A673 (cell line): ENCODE data around the gene SHQ1. TPM values are rescaled to one million over a fixed set of nuclear protein-coding genes. Genes with fewer than 3 reads are reported as not detected.

Experiments used
- BruUV-seq: library from RNA; stranded (reverse); fragments of 400-500 nt; replicated peaks from 2 replicates; lab custom pipeline; 2021; lab: Mats Ljungman, UMichigan
- CTCF ChIA-PET: fragments of 300-600 bp; sonication (Branson Sonifier 250); formaldehyde crosslinking; loops from one replicate; lab custom pipeline; 2022; ENCODE audit warnings: antibody characterized with exemption; lab: Charles Lee
- POLR2A ChIA-PET: fragments of 300-600 bp; sonication (Branson Sonifier 250); formaldehyde crosslinking; loops from one replicate; lab custom pipeline; 2022; ENCODE audit warnings: antibody characterized with exemption; ENCODE audit not compliant: low non-redundant PET; lab: Charles Lee
- DNase-seq: peaks from one replicate; pipeline ENCODE4 v3.0.0-alpha.2; 2015; ENCODE audit warnings: low spot score
- H3K27ac ChIP-seq: fragments of 200-600 bp; sonication (generic); 2 replicates; pipeline ENCODE4 v1.5.1; 2016; ENCODE audit warnings: mixed run types, low read depth, mild to moderate bottlenecking, mixed read lengths, antibody characterized with exemption, low read length; ENCODE audit not compliant: poor library complexity, severe bottlenecking
- H3K27me3 ChIP-seq: fragments of 200-600 bp; sonication (generic); replicated peaks from 2 replicates; pipeline ENCODE4 v1.6.1; 2017; ENCODE audit warnings: mixed run types, low read depth, mild to moderate bottlenecking, mixed read lengths, antibody characterized with exemption, low read length; ENCODE audit not compliant: insufficient read depth, poor library complexity
- H3K36me3 ChIP-seq: fragments of 200-600 bp; sonication (generic); 2 replicates; pipeline ENCODE4 v1.6.1; 2016; ENCODE audit warnings: mixed run types, mild to moderate bottlenecking, mixed read lengths, antibody characterized with exemption, low read length; ENCODE audit not compliant: insufficient read depth, poor library complexity, severe bottlenecking
- H3K4me1 ChIP-seq: fragments of 200-600 bp; sonication (generic); 2 replicates; pipeline ENCODE4 v1.6.1; 2017; ENCODE audit warnings: mixed run types, mild to moderate bottlenecking, mixed read lengths, antibody characterized with exemption, low read length; ENCODE audit not compliant: insufficient read depth, poor library complexity, severe bottlenecking
- H3K4me3 ChIP-seq: fragments of 200-600 bp; sonication (generic); 2 replicates; pipeline ENCODE4 v1.5.1; 2016; ENCODE audit warnings: low read depth, mixed run types, mild to moderate bottlenecking, mixed read lengths, low read length; ENCODE audit not compliant: poor library complexity, severe bottlenecking
- H3K9me3 ChIP-seq: fragments of 200-600 bp; sonication (generic); 2 replicates; pipeline ENCODE4 v1.6.1; 2016; ENCODE audit warnings: mixed run types, low read depth, mild to moderate bottlenecking, mixed read lengths, antibody characterized with exemption, low read length; ENCODE audit not compliant: poor library complexity, severe bottlenecking
- CTCF ChIP-seq: fragments of 300-800, 200-600 bp; sonication (generic); conservative IDR thresholded peaks from 2 replicates; pipeline ENCODE4 v1.5.1; 2017; ENCODE audit warnings: low read depth, mild to moderate bottlenecking, antibody characterized with exemption, low read length, moderate library complexity, mixed read lengths
- EZH2 ChIP-seq: fragments of 200-600 bp; sonication (generic); IDR thresholded peaks from 2 replicates; pipeline ENCODE4 v1.6.1; 2017; ENCODE audit warnings: borderline replicate concordance, low read depth, mild to moderate bottlenecking, mixed read lengths, antibody characterized with exemption, low read length; ENCODE audit not compliant: poor library complexity, severe bottlenecking
- intact Hi-C: fragments of 100-400 bp; cut with micrococcal nuclease; formaldehyde crosslinking; loops from one replicate; pipeline ENCODE4 v1.10.0; 2022; ENCODE audit not compliant: unreplicated experiment
- total RNA-seq: library from RNA; stranded (reverse); gene quantifications from 2 replicates; pipeline ENCODE4 v1.2.3, GENCODE V29; 2021

The SHQ1 gene
- total RNA-seq, 1 experiment from 2014 or later: 24.3 TPM

- BruUV-seq: no TSS peak
- ChIA-PET POLR2A (no interaction called here), CTCF (no interaction called here)
- no peaks in the 10 kb centered on the region for H3K9me3 ChIP-seq
- intact Hi-C loops: no loop called here
- no peaks in the 10 kb centered on the region for H3K27me3 ChIP-seq
- no peak overlapping the region for H3K4me3 ChIP-seq
- H3K27ac ChIP-seq: no peak overlapping the region
- TF ChIP-seq CTCF: no peak
- H3K4me1 ChIP-seq: peaks cover under 1% of the 10 kb centered on the region
- no peaks in the 10 kb centered on the region for H3K36me3 ChIP-seq
- no peak for DNase-seq
Observed at GRCh38 chr3:72754582-72754981, 93.7 kb downstream of the SHQ1 start.

- no peak for DNase-seq
- no peaks in the 10 kb centered on the region for H3K4me1 ChIP-seq
- CTCF ChIA-PET: no interaction called here
- H3K27ac ChIP-seq: no peak overlapping the region
- H3K36me3 ChIP-seq: no peaks in the 10 kb centered on the region
- intact Hi-C loops: no loop called here
- no TSS peak for BruUV-seq
- POLR2A ChIA-PET: no interaction called here
- TF ChIP-seq EZH2: no peak
- no peak for TF ChIP-seq CTCF
- H3K4me3 ChIP-seq: no peak overlapping the region
- H3K27me3 ChIP-seq: no peaks in the 10 kb centered on the region
- H3K9me3 ChIP-seq: no peaks in the 10 kb centered on the region
Observed at GRCh38 chr3:72753495-72753894, 94.8 kb downstream of the SHQ1 start.

- no peaks in the 10 kb centered on the region for H3K36me3 ChIP-seq
- no peak for DNase-seq
- intact Hi-C loops: no loop called here
- no peak for TF ChIP-seq EZH2
- TF ChIP-seq CTCF: no peak
- BruUV-seq: no TSS peak
- CTCF ChIA-PET: no interaction called here
- POLR2A ChIA-PET: interaction anchor here (0.6 kb wide), 1 partner anchor 49 kb away, joined by 3 read pairs; no protein-coding TSS in a partner anchor
- H3K27me3 ChIP-seq: no peaks in the 10 kb centered on the region
- no peak overlapping the region for H3K4me3 ChIP-seq
- peaks cover 6% of the 10 kb centered on the region for H3K4me1 ChIP-seq
- H3K27ac ChIP-seq: no peak overlapping the region
- no peaks in the 10 kb centered on the region for H3K9me3 ChIP-seq
Observed at GRCh38 chr3:72750405-72750965, 97.8 kb downstream of the SHQ1 start.
